HuH-7.5 (cell line): ENCODE measurements around the gene PDE1A.

Experiments used
- DNase-seq: peaks from one replicate; pipeline ENCODE4 v3.0.0; 2011; ENCODE audit warnings: low spot score

Gene PDE1A

GRCh38 chr2:182426918-182427240, at the start of gene PDE1A:
TSS of gene PDE1A (minus strand) at chr2:182427036.
- no peak for DNase-seq

GRCh38 chr2:182473635-182474034, 46.8 kb upstream of the PDE1A start:
- no peak for DNase-seq

- no peak for DNase-seq
Observed at GRCh38 chr2:182463760-182464159, 36.9 kb upstream of the PDE1A start.

- DNase-seq, result no peak
Observed at GRCh38 chr2:182456784-182457183, 29.9 kb upstream of the PDE1A start.

DNA sequence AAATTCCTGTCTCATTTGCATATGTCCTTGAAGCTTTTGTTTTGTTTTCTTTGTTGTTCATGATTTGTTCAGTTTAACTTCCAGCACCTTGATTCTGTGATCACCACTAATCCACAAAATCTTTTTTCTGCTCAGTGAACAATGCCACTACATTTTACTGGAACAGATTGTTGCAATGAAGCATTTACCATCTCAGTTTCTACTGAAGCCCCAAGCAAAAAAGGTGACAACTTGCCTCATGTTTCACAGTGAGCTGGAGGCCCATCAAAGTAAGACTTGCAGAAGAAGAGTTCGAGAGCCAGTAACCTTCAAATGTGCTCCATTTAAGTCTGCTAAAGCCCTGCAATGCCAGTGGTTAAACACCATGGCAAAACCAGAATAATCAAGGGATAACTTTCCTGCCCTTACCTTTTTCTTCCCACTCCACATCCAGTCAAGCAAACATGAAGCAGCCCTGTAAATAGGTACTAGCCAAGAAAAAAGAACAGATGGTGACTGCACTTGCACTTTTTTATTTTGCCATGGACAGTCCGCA, 25.7 kb upstream of the PDE1A start:
- no peak for DNase-seq

GRCh38 chr2:182448371-182448770, 21.5 kb upstream of the PDE1A start:
- DNase-seq, result no peak

- no peak for DNase-seq
Observed at GRCh38 chr2:182447863-182448262, 21.0 kb upstream of the PDE1A start.

DNA sequence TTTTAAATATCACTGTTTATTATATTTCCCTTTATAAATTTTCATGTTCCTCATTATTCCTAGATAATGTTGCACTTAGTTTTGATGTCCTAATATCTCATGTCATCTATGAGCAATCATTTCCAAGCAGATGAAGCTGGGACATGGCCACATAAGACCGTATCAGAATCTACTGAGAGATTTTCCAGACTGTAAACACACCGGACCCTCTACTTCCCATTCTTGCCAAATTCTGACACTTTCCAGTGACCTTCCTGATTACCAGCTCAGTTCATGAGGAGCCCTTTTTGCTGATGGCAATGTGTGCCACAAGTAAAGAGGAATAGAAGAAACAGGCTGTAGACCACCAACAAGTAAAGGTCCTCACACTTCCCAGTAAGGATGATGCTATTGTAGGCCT, 20.3 kb upstream of the PDE1A start:
- no peak for DNase-seq

GRCh38 chr2:182446087-182446486, 19.3 kb upstream of the PDE1A start:
- DNase-seq, result no peak

GRCh38 chr2:182445391-182445965, 18.6 kb upstream of the PDE1A start:
- DNase-seq, result no peak

GRCh38 chr2:182444806-182445205, 18.0 kb upstream of the PDE1A start:
- DNase-seq, result no peak

DNA sequence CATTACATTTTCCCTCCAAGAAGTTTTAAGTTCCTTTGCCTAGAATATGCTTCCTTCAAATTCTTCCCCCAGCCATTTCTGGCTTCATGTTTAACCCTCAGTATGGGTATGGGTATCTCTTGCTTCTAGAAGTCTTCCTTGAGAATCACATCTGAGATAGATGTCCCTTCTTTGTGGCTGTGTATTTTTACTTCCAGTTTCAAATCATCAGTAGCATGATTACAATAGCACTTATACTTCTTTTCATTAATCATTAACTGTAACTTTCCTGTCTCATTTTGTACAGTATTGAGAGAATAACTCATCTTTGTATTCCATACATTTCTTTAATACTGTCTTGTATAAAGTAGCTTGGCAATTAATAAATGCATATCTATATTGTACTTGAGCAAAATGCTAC, 17.3 kb upstream of the PDE1A start:
- no peak for DNase-seq

DNA sequence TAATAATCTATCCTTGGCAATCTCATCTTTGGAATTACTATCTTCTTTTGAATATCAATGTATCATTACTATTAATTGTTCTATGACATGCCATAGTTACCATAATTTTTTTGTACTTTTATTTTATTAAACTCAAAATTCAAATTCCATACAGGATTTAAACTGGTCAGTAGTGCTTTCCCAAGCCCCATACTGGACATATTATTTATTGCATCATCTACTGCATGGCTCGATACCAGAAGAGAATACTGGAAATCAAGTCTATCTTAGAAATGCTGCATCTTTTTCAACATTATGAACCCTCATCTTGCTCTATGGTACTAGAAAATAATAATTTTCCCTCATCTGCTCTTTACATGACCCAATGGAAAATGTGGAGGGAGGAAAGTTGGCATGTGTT, 9.4 kb upstream of the PDE1A start:
- no peak for DNase-seq

DNA sequence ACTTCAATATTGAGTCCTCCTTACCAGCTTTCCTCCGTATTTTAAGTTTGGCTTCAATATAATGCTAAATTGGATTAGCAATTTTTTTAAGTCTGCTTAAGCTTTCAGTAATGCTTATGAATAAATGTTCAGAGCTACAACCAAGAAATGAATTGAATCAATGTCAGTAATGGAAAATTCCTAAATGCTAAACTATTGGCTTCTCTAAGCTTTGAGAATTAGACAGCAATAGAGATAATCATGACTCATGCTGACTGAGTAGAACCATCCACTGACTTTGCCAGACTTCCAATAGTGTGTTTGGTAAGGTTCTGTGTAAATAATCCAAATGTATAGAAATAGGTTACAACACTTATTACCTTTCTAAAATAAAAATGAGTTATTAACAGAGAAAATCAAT, 8.9 kb upstream of the PDE1A start:
- DNase-seq, result no peak

GRCh38 chr2:182432051-182432450, 5.2 kb upstream of the PDE1A start:
- DNase-seq, result no peak

DNA sequence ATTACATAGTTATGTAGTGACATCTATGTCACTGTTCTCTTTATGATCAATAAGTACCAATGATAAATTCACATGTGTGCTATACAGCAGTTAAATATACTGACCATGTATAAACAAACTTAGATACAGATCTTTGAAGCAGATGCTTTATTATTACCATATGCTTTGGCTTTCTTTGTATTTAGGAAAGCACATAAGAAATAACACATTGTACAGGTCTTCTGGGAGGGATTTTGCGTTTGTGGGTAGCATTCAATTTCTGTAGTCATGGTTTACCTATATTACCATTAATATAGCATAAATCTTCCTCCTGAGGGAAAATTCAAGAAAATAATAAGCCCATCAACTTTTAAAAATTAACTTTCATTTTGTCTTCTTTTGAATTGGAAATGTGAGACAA, 1.6 kb upstream of the PDE1A start:
- DNase-seq, result no peak

DNA sequence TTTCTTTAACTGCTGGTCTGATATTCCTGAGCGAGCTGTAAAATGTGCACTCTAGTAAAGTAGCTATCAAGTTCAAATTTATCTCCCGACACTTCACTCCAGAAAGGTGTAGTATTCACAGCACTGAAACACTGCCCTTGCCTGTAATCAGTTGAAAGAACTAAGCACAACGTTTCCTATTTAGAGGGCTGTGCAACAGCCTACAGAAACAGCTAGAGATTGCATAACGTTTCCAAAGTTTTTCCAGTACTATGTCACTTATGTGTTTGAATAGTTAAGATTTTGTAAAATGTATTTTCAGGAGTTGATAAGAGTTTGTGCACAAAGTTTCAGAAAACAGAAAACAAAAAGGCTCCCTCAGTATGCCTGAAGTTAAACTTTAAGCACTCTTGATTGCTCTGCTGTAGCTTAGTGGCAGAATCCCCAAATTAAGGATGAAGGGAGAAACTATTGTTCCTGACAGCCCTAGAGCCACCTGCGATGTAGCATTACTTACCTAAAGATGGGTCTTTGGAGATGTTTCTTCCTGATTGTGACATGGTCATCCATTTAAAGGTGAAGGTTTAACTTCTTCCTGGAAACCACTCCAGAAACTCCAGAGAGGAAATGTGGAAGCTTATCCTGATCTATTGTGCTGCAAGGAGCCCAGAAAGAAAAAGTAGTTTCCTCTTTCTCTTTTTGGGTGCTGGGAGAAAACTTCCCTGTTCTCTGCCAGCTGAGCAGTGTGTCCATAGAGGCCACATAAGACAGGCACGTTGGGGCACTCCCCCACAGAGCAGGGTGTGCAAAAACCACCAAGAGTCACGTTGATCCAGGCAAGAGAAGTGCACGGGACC, 536 bp downstream of the PDE1A start:
- DNase-seq, result no peak

- no peak for DNase-seq
Observed at GRCh38 chr2:182422864-182423263, 4.0 kb downstream of the PDE1A start.

DNA sequence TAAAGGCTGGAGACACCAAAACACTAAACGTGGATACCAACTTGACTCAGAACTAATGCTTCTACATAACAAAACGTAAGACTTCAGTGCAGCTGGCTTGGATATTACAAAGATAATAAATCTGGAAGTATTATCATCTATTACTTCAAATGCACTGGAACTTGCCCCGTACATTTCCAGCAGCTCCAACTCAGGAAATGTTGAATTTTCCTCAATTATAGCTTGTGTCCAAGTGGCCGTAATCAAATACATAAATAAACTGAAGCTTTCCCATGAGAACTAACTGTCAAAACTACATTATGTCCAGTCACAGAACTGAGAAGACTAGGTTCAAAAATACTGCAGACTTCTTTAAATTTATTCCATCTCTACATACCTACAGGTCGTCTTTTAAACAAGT, 6.2 kb downstream of the PDE1A start:
- no peak for DNase-seq

DNA sequence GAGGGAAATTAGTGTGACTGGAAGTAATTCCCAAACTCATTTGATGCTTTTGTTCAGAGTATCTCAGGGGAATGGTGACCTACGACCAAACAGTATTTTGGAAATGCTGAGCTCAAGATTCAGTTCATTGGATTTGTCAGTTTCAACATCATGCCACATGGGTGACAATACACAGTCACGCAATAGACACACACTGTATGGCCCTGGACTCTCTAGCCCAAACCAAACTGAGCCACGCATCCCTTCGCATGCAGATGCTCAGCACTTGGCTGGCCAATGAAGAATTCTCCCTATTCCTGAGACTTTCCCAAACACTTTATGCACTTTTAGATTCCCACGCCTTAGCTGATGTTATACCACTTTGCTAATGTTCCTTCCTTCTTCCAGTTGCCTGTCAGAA, 10.0 kb downstream of the PDE1A start:
- DNase-seq, result no peak

GRCh38 chr2:182416191-182416590, 10.6 kb downstream of the PDE1A start:
- no peak for DNase-seq

DNA sequence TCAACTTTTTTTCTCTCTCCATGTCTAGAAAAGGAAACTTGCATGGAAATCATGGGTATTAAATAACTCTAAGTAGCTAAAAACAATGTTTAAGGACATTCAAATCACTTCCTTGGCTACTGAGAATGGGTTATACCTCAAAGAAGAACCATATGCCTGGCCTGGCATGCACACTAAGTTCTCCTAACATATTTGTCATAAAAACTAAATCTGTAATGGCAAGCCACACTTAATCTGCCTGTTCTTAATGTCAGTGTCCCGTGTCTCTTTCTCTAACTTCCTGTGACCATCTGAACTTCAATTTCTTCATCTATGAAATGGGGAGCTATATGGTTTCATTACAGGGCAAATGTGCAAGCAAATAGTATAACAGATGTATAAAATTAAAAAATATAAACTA, 11.1 kb downstream of the PDE1A start:
- no peak for DNase-seq

DNA sequence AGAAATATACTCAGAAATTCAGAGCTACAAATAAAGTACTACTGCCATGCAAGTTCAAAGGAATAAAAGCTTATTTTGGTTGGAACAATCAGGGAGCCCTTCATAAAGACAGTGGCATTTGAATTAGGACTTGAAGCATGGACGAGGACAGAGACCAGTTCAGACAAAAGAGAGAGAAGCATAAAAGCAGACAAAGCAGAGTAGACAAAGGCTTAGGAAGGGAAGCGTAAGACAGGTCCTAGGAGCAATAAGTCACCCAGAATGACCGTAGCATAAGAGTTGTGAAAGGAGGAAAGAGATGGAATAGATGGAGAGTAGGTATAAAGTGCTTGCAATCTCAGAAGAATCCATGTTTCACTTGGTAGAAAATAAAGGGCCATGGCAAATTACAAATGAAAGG, 14.0 kb downstream of the PDE1A start:
- no peak for DNase-seq

GRCh38 chr2:182410120-182410519, 16.7 kb downstream of the PDE1A start:
- no peak for DNase-seq
